ENCODE data around the gene PDIA5. TPM values are rescaled to one million over a fixed set of nuclear protein-coding genes. Genes with fewer than 3 reads are reported as not detected.

PDIA5 gene
- total RNA-seq, 1 experiment from 2014 or later, result 24.3 TPM

GRCh38 chr3:123071581-123071980 lies 4.8 kb downstream of the PDIA5 start:
- H2AFZ ChIP-seq (ENCODE audit: low read length), result no peak overlapping the region
- H4K8ac ChIP-seq (replicated peaks; ENCODE audit: insufficient read length, low read depth, low read length), result no peak overlapping the region
- no peak overlapping the region for H3K4me2 ChIP-seq (ENCODE audit: insufficient read depth, insufficient read length, low read length)
- H4K20me1 ChIP-seq (ENCODE audit: control insufficient read depth, insufficient read depth, insufficient read length), result no peaks in the 10 kb centered on the region
- H2BK120ac ChIP-seq (ENCODE audit: low read depth, low read length, poor library complexity, severe bottlenecking), result no peak overlapping the region
- no peak overlapping the region for H3K14ac ChIP-seq (ENCODE audit: insufficient read depth, low read length)
- no peak for DNase-seq
- H2BK12ac ChIP-seq (ENCODE audit: insufficient read length, low read depth, low read length), result no peak overlapping the region
- H3K18ac ChIP-seq (ENCODE audit: insufficient read length, low read depth, low read length), result no peak overlapping the region
- peaks cover 26% of the 10 kb centered on the region; the same call in 1 of the 2 replicates for H3K79me2 ChIP-seq (ENCODE audit: insufficient read depth, low read length)
- H3K79me1 ChIP-seq (ENCODE audit: insufficient read depth, low read depth, low read length, poor library complexity, severe bottlenecking), result peaks cover 7% of the 10 kb centered on the region
- no CpG with 5 or more reads among the region's 7 CpGs for WGBS (ENCODE audit: extremely low coverage, insufficient read length, low lambda C conversion rate)
- H3K4me1 ChIP-seq (ENCODE audit: insufficient read depth, low read length), result peaks cover 7% of the 10 kb centered on the region; the same call in 1 of the 2 replicates
- H3K4me1 Mint-ChIP-seq, result peaks cover 35 to 49% of the 10 kb centered on the region in 2 experiments
- no peak overlapping the region; a peak in 1 of 5 replicates for H3K4me3 Mint-ChIP-seq
- no peak overlapping the region for H3K4ac ChIP-seq (ENCODE audit: low read depth, low read length)
- H2BK5ac ChIP-seq (ENCODE audit: insufficient read length, low read length), result no peak overlapping the region
- H3K27ac ChIP-seq (ENCODE audit: insufficient read length, low read depth, low read length), result no peak overlapping the region
- H3K9me3 ChIP-seq (ENCODE audit: control insufficient read depth, low read depth, low read length), result no peaks in the 10 kb centered on the region
- no peaks in the 10 kb centered on the region; a peak in 1 of 5 replicates for H3K9me3 Mint-ChIP-seq
- H3K27me3 Mint-ChIP-seq (ENCODE audit: low read depth), result peaks cover 7% of the 10 kb centered on the region
- no peak overlapping the region for H2AK5ac ChIP-seq (ENCODE audit: insufficient read length, low read length)
- no peak overlapping the region; a peak in 1 of 7 replicates for H3K27ac Mint-ChIP-seq
- H4K91ac ChIP-seq (ENCODE audit: insufficient read length, low read depth, low read length), result no peak overlapping the region
- no peak overlapping the region for H3K23ac ChIP-seq (ENCODE audit: insufficient read length, low read depth, low read length)
- no peak overlapping the region for H3K56ac ChIP-seq (ENCODE audit: insufficient read length, low read depth, low read length)
- no peak overlapping the region for H2BK15ac ChIP-seq (ENCODE audit: low read depth, low read length)
- H2BK20ac ChIP-seq (ENCODE audit: low read depth, low read length, poor library complexity, severe bottlenecking), result no peak overlapping the region
- H3K27me3 ChIP-seq (ENCODE audit: insufficient read depth, low read length), result no peaks in the 10 kb centered on the region; the same call in 1 of the 2 replicates
- no peak overlapping the region for H3K9ac ChIP-seq (ENCODE audit: extremely low read depth, insufficient read length, low read length)
- no peaks in the 10 kb centered on the region for H3K36me3 Mint-ChIP-seq (ENCODE audit: insufficient read depth in 1 of 3, low read depth in 3 of 3)
- H3K23me2 ChIP-seq (ENCODE audit: insufficient read length, low read depth, low read length, poor library complexity, severe bottlenecking), result peaks cover 18% of the 10 kb centered on the region
- H3T11ph ChIP-seq (ENCODE audit: low read length), result no peak overlapping the region
- no peak overlapping the region for H4K5ac ChIP-seq (ENCODE audit: insufficient read length, low read depth, low read length)
- TF ChIP-seq, protein P1, sequence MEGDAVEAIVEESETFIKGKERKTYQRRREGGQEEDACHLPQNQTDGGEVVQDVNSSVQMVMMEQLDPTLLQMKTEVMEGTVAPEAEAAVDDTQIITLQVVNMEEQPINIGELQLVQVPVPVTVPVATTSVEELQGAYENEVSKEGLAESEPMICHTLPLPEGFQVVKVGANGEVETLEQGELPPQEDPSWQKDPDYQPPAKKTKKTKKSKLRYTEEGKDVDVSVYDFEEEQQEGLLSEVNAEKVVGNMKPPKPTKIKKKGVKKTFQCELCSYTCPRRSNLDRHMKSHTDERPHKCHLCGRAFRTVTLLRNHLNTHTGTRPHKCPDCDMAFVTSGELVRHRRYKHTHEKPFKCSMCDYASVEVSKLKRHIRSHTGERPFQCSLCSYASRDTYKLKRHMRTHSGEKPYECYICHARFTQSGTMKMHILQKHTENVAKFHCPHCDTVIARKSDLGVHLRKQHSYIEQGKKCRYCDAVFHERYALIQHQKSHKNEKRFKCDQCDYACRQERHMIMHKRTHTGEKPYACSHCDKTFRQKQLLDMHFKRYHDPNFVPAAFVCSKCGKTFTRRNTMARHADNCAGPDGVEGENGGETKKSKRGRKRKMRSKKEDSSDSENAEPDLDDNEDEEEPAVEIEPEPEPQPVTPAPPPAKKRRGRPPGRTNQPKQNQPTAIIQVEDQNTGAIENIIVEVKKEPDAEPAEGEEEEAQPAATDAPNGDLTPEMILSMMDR (conservative IDR thresholded peaks at IDR 0.05), result no peak

Measured in H9 (cell line).